GM23248 (cell line): ENCODE results near the gene ASPRV1. TPM values are rescaled to one million over a fixed set of nuclear protein-coding genes. Genes with fewer than 3 reads are reported as not detected.
A peak's percentile ranks its signal among the peaks of the same experiment; 100 is the strongest.

Source experiments
- DNase-seq: peaks from one replicate; pipeline ENCODE4 v3.0.0-alpha.2; 2015
- H2AFZ ChIP-seq: fragments of 200-600 bp; sonication (generic); 2 replicates; pipeline ENCODE4 v1.6.1; 2016; ENCODE audit warnings: antibody characterized with exemption
- H3F3A ChIP-seq: fragments of 200-600 bp; sonication (generic); 2 replicates; pipeline ENCODE4 v1.6.1; 2016; ENCODE audit warnings: mild to moderate bottlenecking, antibody characterized with exemption, mixed run types; ENCODE audit not compliant: insufficient read depth
- H3K27ac ChIP-seq: fragments of 200-600 bp; sonication (generic); 2 replicates; pipeline ENCODE4 v1.5.1; 2016; ENCODE audit warnings: mild to moderate bottlenecking
- H3K27me3 ChIP-seq: fragments of 200-600 bp; sonication (generic); replicated peaks from 2 replicates; pipeline ENCODE4 v1.6.1; 2016; ENCODE audit warnings: mild to moderate bottlenecking; ENCODE audit not compliant: insufficient read depth
- H3K36me3 ChIP-seq: fragments of 200-600 bp; sonication (generic); 2 replicates; pipeline ENCODE4 v1.6.1; 2016; ENCODE audit warnings: low read depth, mild to moderate bottlenecking
- H3K4me1 ChIP-seq: fragments of 200-600 bp; sonication (generic); 2 replicates; pipeline ENCODE4 v1.6.1; 2016; ENCODE audit warnings: mild to moderate bottlenecking; ENCODE audit not compliant: insufficient read depth
- H3K4me2 ChIP-seq: fragments of 200-600 bp; sonication (generic); one replicate; pipeline ENCODE4 v1.6.1; 2016; ENCODE audit warnings: mild to moderate bottlenecking; ENCODE audit not compliant: unreplicated experiment
- H3K4me3 ChIP-seq: fragments of 200-600 bp; sonication (generic); 2 replicates; pipeline ENCODE4 v1.5.1; 2016; ENCODE audit warnings: mild to moderate bottlenecking
- H3K79me2 ChIP-seq: fragments of 200-600 bp; sonication (generic); 2 replicates; pipeline ENCODE4 v1.6.1; 2016; ENCODE audit warnings: mild to moderate bottlenecking; ENCODE audit not compliant: insufficient read depth
- H3K9ac ChIP-seq: fragments of 200-600 bp; sonication (generic); 2 replicates; pipeline ENCODE4 v1.6.1; 2016; ENCODE audit warnings: mild to moderate bottlenecking
- H3K9me2 ChIP-seq: fragments of 200-600 bp; sonication (generic); 2 replicates; pipeline ENCODE4 v1.6.1; 2016; ENCODE audit warnings: mixed run types, mild to moderate bottlenecking, moderate library complexity; ENCODE audit not compliant: insufficient read depth
- H3K9me3 ChIP-seq: fragments of 200-600 bp; sonication (generic); one replicate; pipeline ENCODE4 v1.6.1; 2017; ENCODE audit warnings: low read depth
- H4K20me1 ChIP-seq: fragments of 200-600 bp; sonication (generic); 2 replicates; pipeline ENCODE4 v1.6.0; 2016; ENCODE audit not compliant: insufficient read depth
- EZH2 ChIP-seq: fragments of 200-600 bp; sonication (generic); IDR thresholded peaks from 2 replicates; pipeline ENCODE4 v1.6.1; 2018; ENCODE audit warnings: antibody characterized with exemption, mild to moderate bottlenecking; ENCODE audit not compliant: insufficient read depth, poor library complexity, severe bottlenecking
- EZH2phosphoT487 ChIP-seq: fragments of 200-600 bp; sonication (generic); IDR thresholded peaks from 2 replicates; pipeline ENCODE4 v1.6.1; 2018; ENCODE audit warnings: antibody characterized with exemption, moderate library complexity, mild to moderate bottlenecking, low read depth; ENCODE audit not compliant: insufficient read depth
- WGBS, 2 experiments: methylation state at CpG; one replicate each; pipeline ENCODE4 v1.1.6; 2015 to 2017; ENCODE audit warnings: low lambda C conversion rate in 2 of 2, low coverage in 1 of 2; ENCODE audit errors: missing lambda C conversion rate in 2 of 2; 5-methylcytosine and 5-hydroxymethylcytosine counted together
- in situ Hi-C: fragments of 300-500 bp; cut with MboI; formaldehyde crosslinking; loops from 2 replicates; pipeline ENCODE4 v1.15.0; 2020
- polyA plus RNA-seq: library from polyadenylated mRNA; unstranded; fragments of >200 nt; fragmentation: Nextera tagmentation; extraction: Ambion mirVana; gene quantifications from 2 replicates; pipeline ENCODE4 v1.2.1, GENCODE V29; 2016
- total RNA-seq: library from RNA; depleted of rRNA; stranded (reverse); fragments of >200 nt; shearing (Covaris generic); gene quantifications from 2 replicates; pipeline ENCODE4 v1.2.3, GENCODE V29; 2014

ASPRV1 gene
- total and polyA plus RNA-seq, 2 experiments from 2014 or later, result 0.24 to 0.86 TPM

DNA sequence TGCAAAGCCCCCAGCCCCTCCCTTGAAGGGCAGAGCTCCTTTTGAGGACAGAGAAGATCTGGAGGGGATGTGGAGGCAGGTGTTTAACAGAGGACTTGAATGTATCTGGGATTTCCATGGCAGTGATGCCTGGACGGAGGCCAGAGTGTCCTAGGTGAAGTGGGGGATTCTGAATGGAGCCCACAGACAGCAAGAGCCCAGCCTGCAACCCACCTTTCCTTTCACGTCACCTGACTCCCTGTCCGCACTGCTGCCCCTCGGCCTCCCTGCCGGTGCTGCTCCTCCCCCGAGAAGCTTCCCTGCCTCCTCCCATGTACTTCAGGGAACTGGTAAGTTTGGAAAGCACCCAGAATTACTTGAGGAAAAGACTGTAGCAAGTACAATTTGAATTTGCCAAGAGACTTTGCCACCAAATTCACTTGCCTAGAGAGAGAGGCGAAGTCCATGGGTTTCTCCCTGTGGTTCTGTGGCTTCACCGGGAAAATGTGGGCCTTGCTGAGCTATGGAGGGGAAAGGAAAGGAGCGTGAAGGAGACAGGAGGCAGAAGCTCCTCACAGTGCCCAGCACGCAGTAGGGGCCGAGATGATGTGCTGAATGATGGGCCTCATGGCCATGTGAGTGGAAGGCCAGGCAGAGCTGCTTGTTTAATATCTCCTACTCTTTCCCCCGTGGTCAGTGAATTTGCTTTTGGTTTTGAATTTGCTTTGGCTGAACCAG lies 13.9 kb upstream of the ASPRV1 start:
- Histone ChIP-seq H3K4me1 (0 out of 2 replicates have a peak, but pooled peaks cover 6% of the 10 kb centered on the region), H3K27me3 (no peaks in the 10 kb centered on the region), H3K4me3 (no peak overlapping the region), H3F3A (no peaks in the 10 kb centered on the region), H3K9me3 (no peaks in the 10 kb centered on the region), H3K79me2 (no peaks in the 10 kb centered on the region), H3K4me2 (no peak overlapping the region), H3K9me2 (no peaks in the 10 kb centered on the region), H4K20me1 (no peaks in the 10 kb centered on the region), H3K36me3 (no peaks in the 10 kb centered on the region), H2AFZ (no peak overlapping the region), H3K9ac (no peak overlapping the region), H3K27ac (no peak overlapping the region)
- no peak for TF ChIP-seq EZH2
- TF ChIP-seq EZH2phosphoT487, result no peak
- in situ Hi-C loops, result no loop called here
- no peak for DNase-seq
- 75 to 79% methylated on average over 12 of the region's 12 CpGs for WGBS, 2 experiments

DNA sequence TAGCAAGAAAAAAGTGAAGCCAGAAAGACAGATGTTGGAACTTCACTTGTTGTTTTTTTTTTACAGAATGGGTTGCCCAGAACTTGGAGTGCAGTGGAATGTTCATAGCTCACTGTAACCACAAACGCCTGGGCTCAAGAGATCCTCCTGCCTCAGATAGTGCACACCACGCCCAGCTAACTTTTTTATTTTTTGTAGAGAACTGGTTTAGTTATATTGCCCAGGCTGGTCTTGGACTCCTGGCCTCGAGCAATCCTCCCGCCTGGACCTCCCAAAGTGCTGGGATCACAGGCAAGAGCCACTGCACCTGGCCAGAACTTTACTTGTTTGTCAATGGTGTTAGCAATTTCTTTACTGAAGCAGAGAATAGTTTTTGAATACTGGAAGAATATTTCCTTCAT lies 11.9 kb upstream of the ASPRV1 start:
- no peak for TF ChIP-seq EZH2
- no peak for TF ChIP-seq EZH2phosphoT487
- Histone ChIP-seq H3K36me3 (no peaks in the 10 kb centered on the region), H3K27ac (no peak overlapping the region), H3K9me2 (no peaks in the 10 kb centered on the region), H3K27me3 (no peaks in the 10 kb centered on the region), H3K4me2 (no peak overlapping the region), H4K20me1 (no peaks in the 10 kb centered on the region), H2AFZ (no peak overlapping the region), H3K4me1 (0 out of 2 replicates have a peak, but pooled peaks cover 6% of the 10 kb centered on the region), H3K79me2 (no peaks in the 10 kb centered on the region), H3K4me3 (no peak overlapping the region), H3K9ac (no peak overlapping the region), H3F3A (no peaks in the 10 kb centered on the region), H3K9me3 (no peaks in the 10 kb centered on the region)
- peak; percentile 68 for DNase-seq
- in situ Hi-C loops, result no loop called here
- WGBS, 2 experiments, result 5 to 9% methylated on average over 4 of the region's 4 CpGs

- no peaks in the 10 kb centered on the region for H3K27me3 ChIP-seq
- TF ChIP-seq EZH2 (no peak), EZH2phosphoT487 (no peak)
- no peak overlapping the region for H3K4me3 ChIP-seq
- H3F3A ChIP-seq, result no peaks in the 10 kb centered on the region
- H3K9me3 ChIP-seq, result no peaks in the 10 kb centered on the region
- 57 to 63% methylated on average over 1 of the region's 1 CpG for WGBS, 2 experiments
- in situ Hi-C loops, result no loop called here
- H3K4me1 ChIP-seq, result 0 out of 2 replicates have a peak, but pooled peaks cover 6% of the 10 kb centered on the region
- H2AFZ ChIP-seq, result no peak overlapping the region
- H3K4me2 ChIP-seq, result no peak overlapping the region
- no peaks in the 10 kb centered on the region for H3K9me2 ChIP-seq
- H4K20me1 ChIP-seq, result no peaks in the 10 kb centered on the region
- no peak overlapping the region for H3K27ac ChIP-seq
- no peak for DNase-seq
- no peaks in the 10 kb centered on the region for H3K79me2 ChIP-seq
- no peaks in the 10 kb centered on the region for H3K36me3 ChIP-seq
- H3K9ac ChIP-seq, result no peak overlapping the region
These were observed 11.4 kb upstream of the ASPRV1 start for GRCh38 chr2:69972822-69973221.

GRCh38 chr2:69969991-69970390 lies 8.6 kb upstream of the ASPRV1 start:
- Histone ChIP-seq H3K79me2 (no peaks in the 10 kb centered on the region), H3K27me3 (no peaks in the 10 kb centered on the region), H3K36me3 (no peaks in the 10 kb centered on the region), H2AFZ (no peak overlapping the region), H3F3A (no peaks in the 10 kb centered on the region), H3K9me3 (no peaks in the 10 kb centered on the region), H3K4me1 (0 out of 2 replicates have a peak, but pooled peaks cover 6% of the 10 kb centered on the region), H3K4me2 (no peak overlapping the region), H3K9ac (no peak overlapping the region), H3K4me3 (no peak overlapping the region), H3K27ac (no peak overlapping the region), H3K9me2 (no peaks in the 10 kb centered on the region), H4K20me1 (no peaks in the 10 kb centered on the region)
- in situ Hi-C loops, result no loop called here
- TF ChIP-seq EZH2 (no peak), EZH2phosphoT487 (no peak)
- DNase-seq, result no peak
- WGBS, 2 experiments, result 41 to 43% methylated on average over 4 of the region's 4 CpGs
